H9 (cell line): Measurements from ENCODE around the gene MT1H. TPM values are rescaled to one million over a fixed set of nuclear protein-coding genes. Genes with fewer than 3 reads are reported as not detected.

ENCODE experiments used
- DNase-seq: peaks from one replicate; pipeline ENCODE4 v3.0.0-alpha.2; 2017
- H2AFZ ChIP-seq: one replicate; pipeline ENCODE4 v1.6.1; 2013; ENCODE audit warnings: mild to moderate bottlenecking, low read length, control low read depth, moderate library complexity
- H2AK5ac ChIP-seq: 2 replicates; pipeline ENCODE4 v1.6.1; 2013; ENCODE audit warnings: low read length, control low read depth, mixed read lengths; ENCODE audit not compliant: insufficient read length
- H2BK120ac ChIP-seq: one replicate; pipeline ENCODE4 v1.6.1; 2013; ENCODE audit warnings: low read depth, mild to moderate bottlenecking, low read length, control low read depth, inconsistent platforms; ENCODE audit not compliant: poor library complexity, severe bottlenecking
- H2BK12ac ChIP-seq: 2 replicates; pipeline ENCODE4 v1.6.1; 2013; ENCODE audit warnings: low read length, control low read depth, mixed read lengths, low read depth; ENCODE audit not compliant: insufficient read length
- H2BK15ac ChIP-seq: 2 replicates; pipeline ENCODE4 v1.6.1; 2013; ENCODE audit warnings: low read depth, low read length, control low read depth
- H2BK20ac ChIP-seq: one replicate; pipeline ENCODE4 v1.6.1; 2013; ENCODE audit warnings: low read depth, mild to moderate bottlenecking, low read length, control low read depth, inconsistent platforms; ENCODE audit not compliant: poor library complexity, severe bottlenecking
- H2BK5ac ChIP-seq: 2 replicates; pipeline ENCODE4 v1.6.1; 2013; ENCODE audit warnings: low read length, control low read depth, mixed read lengths; ENCODE audit not compliant: insufficient read length
- H3K14ac ChIP-seq: 2 replicates; pipeline ENCODE4 v1.6.1; 2013; ENCODE audit warnings: low read length, control low read depth; ENCODE audit not compliant: insufficient read depth
- H3K18ac ChIP-seq: 2 replicates; pipeline ENCODE4 v1.6.1; 2013; ENCODE audit warnings: low read depth, mild to moderate bottlenecking, mixed read lengths, low read length, control low read depth; ENCODE audit not compliant: insufficient read length
- H3K23ac ChIP-seq: 2 replicates; pipeline ENCODE4 v1.6.1; 2013; ENCODE audit warnings: low read length, control low read depth, mixed read lengths, low read depth; ENCODE audit not compliant: insufficient read length
- H3K23me2 ChIP-seq: 2 replicates; pipeline ENCODE4 v1.6.1; 2013; ENCODE audit warnings: low read depth, mild to moderate bottlenecking, mixed read lengths, low read length, control low read depth; ENCODE audit not compliant: insufficient read length, poor library complexity, severe bottlenecking
- H3K27ac ChIP-seq: 2 replicates; pipeline ENCODE4 v1.5.1; 2013; ENCODE audit warnings: low read length, control low read depth, mixed read lengths, low read depth; ENCODE audit not compliant: insufficient read length
- H3K27me3 ChIP-seq: 2 replicates; pipeline ENCODE4 v1.6.1; 2013; ENCODE audit warnings: low read length, control low read depth, inconsistent platforms; ENCODE audit not compliant: insufficient read depth
- H3K4ac ChIP-seq: 2 replicates; pipeline ENCODE4 v1.6.1; 2013; ENCODE audit warnings: low read depth, mild to moderate bottlenecking, control low read depth, inconsistent platforms, low read length, moderate library complexity
- H3K4me1 ChIP-seq: 2 replicates; pipeline ENCODE4 v1.6.1; 2013; ENCODE audit warnings: low read length, control low read depth, inconsistent platforms; ENCODE audit not compliant: insufficient read depth
- H3K4me2 ChIP-seq: 2 replicates; pipeline ENCODE4 v1.6.1; 2013; ENCODE audit warnings: low read length, control low read depth, mixed read lengths; ENCODE audit not compliant: insufficient read length, insufficient read depth
- H3K56ac ChIP-seq: 2 replicates; pipeline ENCODE4 v1.6.1; 2013; ENCODE audit warnings: low read depth, mild to moderate bottlenecking, mixed read lengths, low read length, control low read depth; ENCODE audit not compliant: insufficient read length
- H3K79me1 ChIP-seq: 2 replicates; pipeline ENCODE4 v1.6.1; 2013; ENCODE audit warnings: low read depth, mild to moderate bottlenecking, moderate library complexity, low read length, control low read depth, inconsistent platforms; ENCODE audit not compliant: insufficient read depth, poor library complexity, severe bottlenecking
- H3K79me2 ChIP-seq: 2 replicates; pipeline ENCODE4 v1.6.1; 2013; ENCODE audit warnings: low read length, control low read depth, inconsistent platforms; ENCODE audit not compliant: insufficient read depth
- H3K9ac ChIP-seq: 2 replicates; pipeline ENCODE4 v1.6.1; 2013; ENCODE audit warnings: low read length, control low read depth, mixed read lengths; ENCODE audit not compliant: insufficient read length; ENCODE audit errors: extremely low read depth
- H3K9me3 ChIP-seq: one replicate; pipeline ENCODE4 v1.6.1; 2013; ENCODE audit warnings: low read depth, low read length, inconsistent platforms; ENCODE audit not compliant: control insufficient read depth
- H3T11ph ChIP-seq: one replicate; pipeline ENCODE4 v1.6.1; 2013; ENCODE audit warnings: mild to moderate bottlenecking, low read length, control low read depth, inconsistent platforms
- H4K20me1 ChIP-seq: one replicate; pipeline ENCODE4 v1.6.1; 2013; ENCODE audit not compliant: control insufficient read depth, insufficient read length, insufficient read depth
- H4K5ac ChIP-seq: 2 replicates; pipeline ENCODE4 v1.6.1; 2013; ENCODE audit warnings: low read depth, mild to moderate bottlenecking, mixed read lengths, low read length, control low read depth; ENCODE audit not compliant: insufficient read length
- H4K8ac ChIP-seq: replicated peaks from 2 replicates; pipeline ENCODE4 v1.6.1; 2013; ENCODE audit warnings: low read length, control low read depth, mixed read lengths, low read depth; ENCODE audit not compliant: insufficient read length
- H4K91ac ChIP-seq: 2 replicates; pipeline ENCODE4 v1.6.1; 2013; ENCODE audit warnings: low read depth, mild to moderate bottlenecking, moderate library complexity, mixed read lengths, low read length, control low read depth; ENCODE audit not compliant: insufficient read length
- H3K27ac Mint-ChIP-seq, 3 experiments: 2 replicates in 2 of 3; 3 replicates in 1 of 3; pipeline ENCODE4 v1.8.0; 2020 to 2021; ENCODE audit warnings: mixed read lengths in 3 of 3, mild to moderate bottlenecking in 1 of 3, moderate library complexity in 1 of 3
- H3K27me3 Mint-ChIP-seq: 2 replicates; pipeline ENCODE4 v1.8.0; 2021; ENCODE audit warnings: low read depth, mild to moderate bottlenecking, moderate library complexity, mixed read lengths
- H3K36me3 Mint-ChIP-seq, 3 experiments: 2 replicates in 2 of 3; 3 replicates in 1 of 3; pipeline ENCODE4 v1.8.0; 2020 to 2021; ENCODE audit warnings: low read depth in 3 of 3, mixed read lengths in 3 of 3; ENCODE audit not compliant: insufficient read depth in 1 of 3
- H3K4me1 Mint-ChIP-seq, 2 experiments: 2 replicates each; pipeline ENCODE4 v1.8.0; 2020; ENCODE audit warnings: mixed read lengths in 2 of 2
- H3K4me3 Mint-ChIP-seq, 2 experiments: 2 replicates in 1 of 2; 3 replicates in 1 of 2; pipeline ENCODE4 v1.8.0; 2020 to 2021; ENCODE audit warnings: mild to moderate bottlenecking in 2 of 2, mixed read lengths in 2 of 2, moderate library complexity in 1 of 2
- H3K9me3 Mint-ChIP-seq, 2 experiments: 2 replicates in 1 of 2; 3 replicates in 1 of 2; pipeline ENCODE4 v1.8.0; 2020; ENCODE audit warnings: mild to moderate bottlenecking in 2 of 2, mixed read lengths in 2 of 2, moderate library complexity in 1 of 2
- WGBS: extraction: QIAGEN DNeasy Blood & Tissue Kit; methylation state at CpG from one replicate; pipeline ENCODE4 v1.1.7; 2013; ENCODE audit warnings: missing lambda C conversion rate, low lambda C conversion rate, mixed read lengths; ENCODE audit not compliant: insufficient read length; ENCODE audit errors: extremely low coverage; 5-methylcytosine and 5-hydroxymethylcytosine counted together
- total RNA-seq: library from RNA; stranded (reverse); gene quantifications from 2 replicates; pipeline ENCODE4 v1.2.1, GENCODE V29; 2021
- TF ChIP-seq, protein P1 (sequence below): fragments of 200-600 bp; sonication (generic); conservative IDR thresholded peaks from 3 replicates; pipeline ENCODE4 v1.8.0; 2021; ENCODE audit warnings: antibody characterized with exemption, mild to moderate bottlenecking

Gene MT1H
- total RNA-seq, 1 experiment from 2014 or later, result 12.5 TPM

DNA sequence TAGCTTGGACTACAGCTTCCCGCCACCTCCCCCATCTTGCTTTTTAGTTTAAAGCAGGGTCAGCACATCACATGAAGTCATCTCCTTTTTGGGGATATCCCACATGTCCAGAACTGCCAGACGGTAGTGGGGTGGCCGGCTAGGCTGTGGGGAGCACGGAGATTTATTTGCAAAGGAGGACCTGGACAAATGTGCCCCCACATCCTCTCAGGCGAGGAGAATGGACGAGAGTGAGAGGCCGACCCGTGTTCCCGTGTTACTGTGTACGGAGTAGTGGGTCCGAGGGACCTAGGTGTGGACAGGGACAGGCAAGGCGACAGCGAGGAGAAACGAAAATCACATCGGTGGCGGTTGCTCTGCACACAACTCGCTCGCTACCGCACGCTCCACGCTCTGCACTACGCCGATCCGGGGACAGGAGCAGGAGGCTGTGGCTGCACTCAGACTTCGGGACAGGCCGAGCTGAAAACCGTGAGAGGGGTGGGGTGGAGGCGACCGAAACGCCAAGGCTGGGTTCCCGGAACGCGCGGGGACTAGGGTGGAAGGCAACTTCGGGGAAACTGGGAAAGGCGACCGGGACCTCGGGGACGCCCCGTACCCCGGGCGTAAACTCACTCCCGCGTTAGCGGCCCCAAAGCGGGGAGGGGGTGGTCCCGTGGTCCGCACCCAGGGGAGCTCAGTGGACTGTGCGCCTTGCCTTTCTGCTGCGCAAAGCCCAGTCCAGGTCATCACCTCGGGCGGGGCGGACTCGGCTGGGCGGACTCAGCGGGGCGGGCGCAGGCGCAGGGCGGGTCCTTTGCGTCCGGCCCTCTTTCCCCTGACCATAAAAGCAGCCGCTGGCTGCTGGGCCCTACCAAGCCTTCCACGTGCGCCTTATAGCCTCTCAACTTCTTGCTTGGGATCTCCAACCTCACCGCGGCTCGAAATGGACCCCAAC, 31.5 kb upstream of the MT1H start, which contains the start of gene MT1A:
Gene MT1A, plus strand, starts transcription at position 853 of the 937 bp plus-strand sequence. Its CDS starts 73 bp downstream, at position 926.
- Histone ChIP-seq H3K9ac (no peak within 1 kb of the TSS), H2BK120ac (no peak within 1 kb of the TSS), H2BK12ac (no peak within 1 kb of the TSS), H3K14ac (no peak within 1 kb of the TSS), H3K23ac (no peak within 1 kb of the TSS), H3K79me2 (no peaks in the 10 kb centered on the region), H4K8ac (no peak within 1 kb of the TSS), H3K18ac (no peak within 1 kb of the TSS), H4K20me1 (no peaks in the 10 kb centered on the region), H2BK5ac (no peak within 1 kb of the TSS), H3K23me2 (peaks cover 6% of the 10 kb centered on the region), H3K56ac (no peak within 1 kb of the TSS), H3K27me3 (peaks cover 93% of the 10 kb centered on the region), H3K4me1 (no peaks in the 10 kb centered on the region), H3K9me3 (no peaks in the 10 kb centered on the region), H2AFZ (no peak within 1 kb of the TSS), H2BK15ac (no peak within 1 kb of the TSS), H3K4me2 (peak within 1 kb of the TSS; percentile 68), H4K91ac (no peak within 1 kb of the TSS), H3K79me1 (no peaks in the 10 kb centered on the region), H2AK5ac (no peak within 1 kb of the TSS), H4K5ac (no peak within 1 kb of the TSS), H3K27ac (no peak within 1 kb of the TSS), H3T11ph (no peak within 1 kb of the TSS), H2BK20ac (no peak within 1 kb of the TSS), H3K4ac (no peak within 1 kb of the TSS)
- Mint-ChIP-seq H3K4me1 (peaks cover 16 to 35% of the 10 kb centered on the region in 2 experiments), H3K4me3 (peak within 1 kb of the TSS; percentile 56 to 81), H3K27ac (peak within 1 kb of the TSS in 1 of 3 experiments; percentile 48; a peak in 1 of 7 replicates), H3K27me3 (peaks cover 99% of the 10 kb centered on the region), H3K36me3 (no peaks in the 10 kb centered on the region; a peak in 1 of 7 replicates), H3K9me3 (peaks cover 0 to 9% of the 10 kb centered on the region in 2 experiments; a peak in 2 of 5 replicates)
- DNase-seq, result peak; percentile 78
- TF ChIP-seq, protein P1, sequence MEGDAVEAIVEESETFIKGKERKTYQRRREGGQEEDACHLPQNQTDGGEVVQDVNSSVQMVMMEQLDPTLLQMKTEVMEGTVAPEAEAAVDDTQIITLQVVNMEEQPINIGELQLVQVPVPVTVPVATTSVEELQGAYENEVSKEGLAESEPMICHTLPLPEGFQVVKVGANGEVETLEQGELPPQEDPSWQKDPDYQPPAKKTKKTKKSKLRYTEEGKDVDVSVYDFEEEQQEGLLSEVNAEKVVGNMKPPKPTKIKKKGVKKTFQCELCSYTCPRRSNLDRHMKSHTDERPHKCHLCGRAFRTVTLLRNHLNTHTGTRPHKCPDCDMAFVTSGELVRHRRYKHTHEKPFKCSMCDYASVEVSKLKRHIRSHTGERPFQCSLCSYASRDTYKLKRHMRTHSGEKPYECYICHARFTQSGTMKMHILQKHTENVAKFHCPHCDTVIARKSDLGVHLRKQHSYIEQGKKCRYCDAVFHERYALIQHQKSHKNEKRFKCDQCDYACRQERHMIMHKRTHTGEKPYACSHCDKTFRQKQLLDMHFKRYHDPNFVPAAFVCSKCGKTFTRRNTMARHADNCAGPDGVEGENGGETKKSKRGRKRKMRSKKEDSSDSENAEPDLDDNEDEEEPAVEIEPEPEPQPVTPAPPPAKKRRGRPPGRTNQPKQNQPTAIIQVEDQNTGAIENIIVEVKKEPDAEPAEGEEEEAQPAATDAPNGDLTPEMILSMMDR, result no peak
- no CpG with 5 or more reads among the region's 68 CpGs for WGBS
